DMS 273 (cell line): ENCODE results near the gene TFIP11.

Source experiments
- DNase-seq: peaks from one replicate; lab custom pipeline; 2025; ENCODE audit not compliant: unreplicated experiment; lab: John Stamatoyannopoulos, UW

Gene TFIP11

DNA sequence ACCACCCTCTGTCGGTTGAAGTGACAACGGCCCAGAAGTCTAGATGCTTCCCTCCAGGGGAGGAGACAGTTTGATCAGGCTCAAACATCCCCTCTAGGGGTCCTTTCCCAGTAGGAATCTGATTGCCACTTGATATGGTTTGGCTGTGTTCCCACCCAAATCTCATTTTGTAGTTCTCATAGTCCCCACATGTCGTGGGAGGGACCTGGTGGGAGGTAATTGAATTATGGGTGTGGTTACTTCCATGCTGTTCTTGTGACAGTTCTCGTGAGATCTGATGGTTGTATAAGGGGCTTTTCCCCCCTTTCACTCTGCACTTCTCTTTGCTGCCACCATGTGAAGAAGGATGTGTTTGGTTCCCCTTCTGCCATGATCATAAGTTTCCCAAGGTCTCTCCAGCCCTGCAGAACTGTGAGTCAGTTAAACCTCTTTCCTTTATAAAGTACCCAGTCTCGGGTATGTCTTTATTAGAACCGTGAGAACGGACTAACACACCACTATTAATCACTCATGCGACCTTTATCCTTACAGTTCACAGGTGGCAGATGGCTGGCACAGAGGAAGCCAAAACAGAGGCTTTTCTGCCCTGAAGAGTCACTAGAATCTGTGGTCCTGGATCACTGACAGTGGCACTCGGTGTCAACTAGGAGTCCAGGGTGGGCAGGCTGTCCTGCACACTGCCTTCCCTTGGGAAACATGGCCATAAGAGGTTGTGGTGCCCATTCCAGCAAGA, 61.7 kb downstream of the TFIP11 start:
- peak; percentile 47 for DNase-seq

DNA sequence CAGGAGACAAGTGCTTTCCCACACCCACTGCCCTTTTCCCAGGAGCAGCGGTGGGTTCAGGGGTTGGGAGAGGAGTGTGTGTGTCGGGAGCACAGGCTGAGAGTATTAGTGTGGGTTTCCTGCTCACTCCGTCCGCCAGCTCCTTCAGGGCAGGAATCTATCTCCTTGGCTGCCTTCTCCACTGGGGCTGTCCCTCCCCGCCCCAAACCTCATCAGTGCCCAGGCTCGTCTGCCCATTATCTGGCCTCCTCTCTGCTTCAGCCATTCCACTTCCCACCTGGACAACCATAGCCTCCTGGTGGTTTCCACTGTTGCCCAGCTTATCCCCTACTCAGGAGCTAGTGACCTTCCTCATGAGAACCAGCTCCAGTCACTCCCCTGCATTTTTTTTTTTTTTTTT, 63.3 kb downstream of the TFIP11 start:
- DNase-seq: peak; percentile 23

DNA sequence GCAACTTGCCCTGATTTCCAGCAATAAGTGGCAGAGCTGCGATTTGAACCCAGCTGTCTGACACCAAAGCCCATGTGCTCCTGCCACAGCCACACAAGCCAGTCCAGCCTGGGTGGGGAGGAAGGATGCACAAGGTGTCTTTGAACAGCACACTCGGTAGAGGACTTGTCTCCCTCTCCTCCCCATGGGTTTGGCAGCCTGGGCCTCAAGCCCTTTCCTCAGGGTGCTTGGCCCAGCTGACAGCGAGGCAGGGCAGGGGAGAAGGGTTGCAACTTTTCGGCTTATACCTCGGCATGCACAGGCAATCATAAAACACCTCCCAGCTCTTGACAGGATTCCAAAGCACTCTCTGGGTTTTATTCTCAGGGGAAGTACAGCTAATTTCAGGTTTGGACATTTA, 63.9 kb downstream of the TFIP11 start:
- DNase-seq: peak; percentile 26

DNA sequence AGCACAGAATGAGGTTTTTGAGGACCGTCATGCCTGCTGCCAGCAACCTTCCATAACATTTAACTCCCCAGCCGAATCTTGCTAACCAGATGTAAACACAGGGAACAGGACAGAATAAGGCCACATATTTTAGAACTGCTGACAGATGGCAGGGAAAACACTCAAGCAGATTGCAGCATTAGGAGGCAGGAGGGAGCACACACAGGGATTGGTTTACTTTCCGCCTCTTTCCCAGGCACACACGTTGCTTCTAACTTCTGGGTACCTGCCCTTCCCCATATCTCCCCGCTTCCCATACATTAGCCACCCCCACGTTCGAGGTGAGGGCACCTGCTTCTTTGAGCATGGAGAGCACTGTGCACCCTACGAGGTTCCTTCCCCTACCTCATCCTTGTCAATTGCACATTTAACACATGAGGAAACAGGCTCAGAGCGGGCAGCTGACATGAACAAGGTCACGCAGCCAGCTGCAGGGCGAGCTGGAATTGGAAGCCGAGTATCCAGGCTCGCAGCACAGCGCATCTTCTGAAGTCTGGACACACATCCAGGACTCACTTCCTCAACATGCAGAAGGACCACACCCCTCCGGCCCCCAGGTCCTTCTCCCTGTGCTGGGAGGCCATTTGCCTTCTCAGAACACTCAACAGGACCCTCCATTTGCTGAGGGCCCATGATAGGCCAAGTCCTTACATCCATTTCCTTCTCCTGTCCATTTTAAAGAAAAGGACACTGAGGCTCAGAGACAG, 64.5 kb downstream of the TFIP11 start:
- DNase-seq: peak; percentile 91

DNA sequence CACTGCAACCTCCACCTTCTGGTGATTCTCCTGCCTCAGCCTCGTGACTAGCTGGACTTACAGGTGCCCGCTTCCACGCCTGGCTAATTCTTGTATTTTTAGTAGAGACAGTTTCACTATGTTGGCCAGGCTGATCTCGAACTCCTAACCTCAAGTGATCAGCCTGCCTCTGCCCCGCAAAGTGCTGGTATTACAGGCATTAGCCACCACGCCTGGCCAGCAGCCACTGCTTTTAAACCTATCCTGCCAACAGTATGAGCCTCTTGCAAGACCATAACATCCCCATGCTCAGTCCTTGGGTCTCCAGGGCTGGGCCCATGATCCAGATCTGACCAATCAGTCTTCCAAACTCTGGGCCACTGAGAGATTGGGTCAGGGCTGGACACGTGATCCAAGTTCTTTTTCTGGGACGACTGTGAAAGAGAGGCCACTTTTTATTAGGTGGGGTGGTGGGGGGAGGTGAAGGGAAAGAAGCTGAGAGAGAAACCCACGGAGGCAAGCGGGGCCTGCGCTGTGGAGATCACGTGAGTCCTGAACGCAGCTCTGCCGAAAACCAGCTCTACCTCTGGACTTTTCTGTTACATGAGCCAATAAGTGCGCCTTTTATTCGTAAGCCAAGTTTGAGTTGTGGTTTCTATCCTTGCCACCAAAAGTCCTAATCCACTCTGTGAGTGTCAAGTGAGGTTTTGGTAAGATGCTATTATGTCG, 65.3 kb downstream of the TFIP11 start:
- DNase-seq: peak; percentile 65

DNA sequence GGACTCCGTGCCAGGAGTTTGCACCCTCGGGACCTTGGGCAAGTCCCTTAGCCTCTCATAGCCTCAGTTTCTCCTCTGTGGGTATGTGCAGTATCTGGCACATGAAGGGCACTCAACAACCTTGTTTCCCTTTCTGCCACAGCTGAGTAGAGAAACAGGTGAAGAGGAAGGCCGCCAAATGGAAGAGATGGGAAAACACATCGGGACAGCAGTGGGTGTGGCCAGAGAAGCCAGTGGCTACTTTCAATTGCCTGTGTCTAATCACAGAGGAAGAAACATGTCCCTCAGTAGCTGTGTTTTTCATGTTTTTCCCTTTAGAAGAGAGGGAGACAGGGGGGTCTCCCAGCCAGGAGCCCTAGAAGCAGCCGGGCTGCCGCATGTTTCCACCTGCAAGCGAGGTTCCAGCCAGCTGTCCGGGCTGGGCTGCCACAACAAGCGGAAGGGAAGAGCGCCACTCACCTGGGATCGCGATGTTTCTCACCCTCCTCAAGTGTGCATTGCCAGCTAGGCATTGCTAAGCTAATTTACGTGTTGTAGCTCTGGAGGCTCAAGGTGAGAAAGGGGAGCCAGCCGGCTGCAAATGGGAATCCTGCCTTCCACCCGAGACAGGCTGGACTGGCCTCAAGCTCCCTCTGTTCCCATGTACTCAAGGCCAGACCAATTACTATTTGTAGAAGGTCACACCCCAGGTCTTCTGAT, 66.5 kb downstream of the TFIP11 start:
- no peak for DNase-seq

DNA sequence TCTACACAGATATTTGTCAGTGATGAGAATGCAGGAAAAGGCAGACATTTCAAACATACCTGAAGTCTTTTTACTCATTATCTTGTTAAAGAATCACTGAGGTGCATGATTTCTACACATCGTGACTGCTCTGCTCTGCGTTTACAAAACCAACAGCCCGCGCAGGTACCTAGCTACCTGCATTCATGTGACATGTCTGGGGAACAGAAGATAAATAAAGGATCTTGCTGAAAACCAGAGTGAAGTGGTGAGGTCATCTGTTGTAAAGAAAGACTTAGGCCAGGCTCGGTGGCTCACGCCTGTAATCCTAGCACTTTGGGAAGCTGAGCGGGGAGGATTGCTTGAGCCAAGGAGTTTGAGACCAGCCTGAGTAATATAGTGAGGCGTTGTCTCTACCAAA, 67.5 kb downstream of the TFIP11 start:
- DNase-seq: no peak

DNA sequence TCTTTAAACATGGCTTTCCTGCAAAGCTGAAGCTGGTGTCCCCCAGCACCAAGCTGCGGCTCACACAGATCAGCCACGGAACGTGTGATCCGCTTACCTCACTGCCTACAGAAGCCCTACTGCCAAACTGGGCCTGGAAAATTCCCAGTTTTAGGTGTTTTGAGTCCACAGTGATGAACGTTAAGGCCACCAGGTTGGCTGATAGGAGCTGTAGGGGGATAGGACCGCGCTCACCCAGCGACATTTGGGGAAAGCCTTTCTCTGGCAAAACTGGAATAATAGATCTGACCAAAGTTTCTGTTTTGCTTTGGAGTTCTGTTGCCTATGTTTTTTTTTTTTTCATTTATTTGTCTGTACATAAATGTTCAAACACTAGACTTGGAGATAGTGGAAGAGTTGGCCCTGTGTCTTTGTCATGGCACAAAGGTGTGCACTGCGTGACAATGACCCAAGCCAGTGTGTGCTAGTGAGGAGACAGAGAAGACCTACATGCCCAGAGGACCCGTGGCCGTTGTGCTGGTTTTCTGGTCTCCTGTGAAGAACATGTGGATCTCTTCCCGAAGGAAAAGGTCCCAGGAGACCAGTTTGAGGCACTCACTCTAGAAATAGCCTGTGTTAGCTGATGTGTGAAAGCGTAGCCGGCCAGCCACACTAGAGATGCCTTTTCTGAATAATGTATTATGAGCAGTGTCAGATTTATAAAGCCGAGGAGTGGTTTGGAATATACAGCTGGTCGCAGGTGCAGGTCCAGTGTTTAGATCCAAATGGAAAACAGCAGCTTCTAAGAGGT, 68.2 kb downstream of the TFIP11 start:
- DNase-seq: no peak

DNA sequence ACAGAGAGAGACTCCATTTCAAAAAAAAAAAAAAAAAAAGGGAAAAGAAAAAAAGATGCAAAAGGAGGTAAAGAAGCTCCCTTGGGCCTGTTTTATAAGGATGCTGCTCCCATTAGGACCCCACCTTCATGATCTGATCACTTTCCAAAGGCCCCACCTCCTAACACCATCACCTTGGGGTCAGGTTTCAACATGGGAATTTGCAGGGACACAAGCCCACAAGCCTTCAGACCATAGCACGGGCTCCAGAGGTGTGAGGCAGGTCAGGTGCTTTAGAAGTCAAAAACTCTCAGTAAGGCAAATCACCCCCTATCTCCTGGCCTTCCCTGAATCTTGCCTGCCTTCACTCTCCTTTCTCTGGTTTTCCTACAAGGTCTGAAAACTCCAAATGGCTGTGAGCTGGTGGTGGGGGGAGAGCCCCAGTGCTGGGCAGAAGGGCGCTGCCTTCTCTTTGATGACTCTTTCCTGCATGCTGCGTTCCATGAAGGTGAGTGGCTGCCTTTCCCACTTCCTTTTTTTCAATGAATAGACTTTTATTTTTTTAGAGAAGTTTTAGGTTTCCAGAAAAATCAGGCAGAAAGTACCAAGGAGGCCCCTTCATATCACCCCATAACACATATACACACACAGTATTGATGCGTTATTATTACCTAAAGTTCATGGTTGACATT, 70.1 kb downstream of the TFIP11 start:
- DNase-seq: no peak
